ENCODE results near the gene RAD51B.

The RAD51B gene

DNA sequence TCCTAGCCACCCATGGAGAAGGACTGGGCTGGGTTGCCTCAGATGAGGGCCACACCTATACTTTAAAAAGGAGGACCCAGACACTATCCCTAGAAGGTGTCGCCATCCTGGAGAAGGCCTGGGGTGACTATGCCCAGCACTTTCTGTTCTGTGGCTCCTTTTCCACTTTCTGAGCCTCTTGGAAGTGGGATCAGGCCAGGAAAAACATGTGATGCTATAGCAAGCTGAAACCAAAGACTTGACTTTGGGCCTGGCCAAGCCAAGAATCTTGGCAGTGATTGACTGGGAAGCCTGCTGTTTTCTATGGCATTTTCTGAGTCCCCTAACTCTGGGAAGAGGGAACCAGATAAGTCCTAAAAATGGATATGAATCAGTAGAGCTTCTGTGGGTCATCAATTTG, 641.0 kb downstream of the RAD51B start:
- no peak for DNase-seq

GRCh38 chr14:68461086-68461485, 641.5 kb downstream of the RAD51B start:
- DNase-seq, result no peak

GRCh38 chr14:68462683-68463082, 643.1 kb downstream of the RAD51B start:
- DNase-seq, result no peak

GRCh38 chr14:68463299-68463698, 643.7 kb downstream of the RAD51B start:
- no peak for DNase-seq

- DNase-seq, result no peak
These were observed 644.3 kb downstream of the RAD51B start for GRCh38 chr14:68463705-68464374.

DNA sequence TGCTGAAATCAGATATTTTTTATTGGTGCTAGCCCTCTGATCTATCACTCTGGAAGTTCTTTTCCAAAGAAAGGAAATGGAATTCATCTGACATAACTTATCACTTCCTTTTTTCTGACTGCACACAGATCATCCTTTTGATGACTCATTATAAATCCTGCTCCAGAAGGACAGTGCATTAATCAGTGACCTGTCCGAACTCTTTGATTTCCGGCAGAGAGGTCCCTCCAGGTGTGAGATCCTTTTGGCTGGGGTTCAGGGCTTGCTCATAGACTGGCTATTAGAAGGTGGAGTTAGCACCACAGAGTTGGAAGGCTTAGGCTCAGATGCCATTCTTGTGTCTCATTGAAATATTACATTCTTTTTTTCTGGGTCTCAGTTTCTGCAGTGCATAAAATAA, 645.1 kb downstream of the RAD51B start:
- peak; percentile 13 for DNase-seq

DNA sequence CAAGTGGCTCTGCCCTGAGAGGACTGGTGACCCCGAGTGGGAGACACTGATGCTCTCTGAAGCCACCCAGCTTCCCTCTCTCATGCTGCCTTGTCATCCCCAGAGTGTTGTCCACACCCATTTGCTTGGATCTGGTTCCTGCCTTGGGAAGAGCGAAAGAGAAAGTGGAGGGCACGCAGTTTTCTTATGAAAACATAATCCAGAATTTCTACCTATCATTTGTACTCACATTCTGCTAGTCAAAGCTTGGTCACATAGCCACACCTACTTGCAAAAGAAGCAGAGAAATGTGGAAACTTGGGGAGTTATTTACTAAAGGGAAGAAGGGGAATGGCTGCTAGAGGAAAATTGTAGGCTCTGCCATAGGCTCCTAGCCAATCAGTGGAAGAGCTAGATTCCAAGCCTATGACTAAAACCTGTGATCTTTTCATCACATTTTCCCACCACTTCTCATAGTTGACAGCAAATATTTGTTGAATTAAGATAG, 647.0 kb downstream of the RAD51B start:
- no peak for DNase-seq

DNA sequence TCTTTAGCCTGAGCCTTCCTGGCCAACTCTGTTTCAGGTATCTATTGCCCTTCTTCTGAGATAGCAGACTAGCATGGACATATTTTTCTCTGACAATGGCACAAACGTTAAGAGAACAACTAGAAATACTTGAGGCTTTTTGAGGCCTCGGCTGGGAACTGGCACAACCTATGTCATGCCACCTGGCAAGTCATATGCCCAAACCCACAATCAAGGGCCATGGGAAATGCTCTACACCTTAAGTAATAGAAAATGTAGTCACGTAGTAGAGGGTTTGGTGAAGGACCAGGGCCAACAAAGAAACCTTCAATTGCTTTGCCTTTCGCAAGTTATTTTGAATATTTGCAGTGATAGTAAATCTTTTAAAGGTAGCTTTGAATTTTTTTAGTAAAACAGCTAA, 647.8 kb downstream of the RAD51B start:
- DNase-seq, result no peak

DNA sequence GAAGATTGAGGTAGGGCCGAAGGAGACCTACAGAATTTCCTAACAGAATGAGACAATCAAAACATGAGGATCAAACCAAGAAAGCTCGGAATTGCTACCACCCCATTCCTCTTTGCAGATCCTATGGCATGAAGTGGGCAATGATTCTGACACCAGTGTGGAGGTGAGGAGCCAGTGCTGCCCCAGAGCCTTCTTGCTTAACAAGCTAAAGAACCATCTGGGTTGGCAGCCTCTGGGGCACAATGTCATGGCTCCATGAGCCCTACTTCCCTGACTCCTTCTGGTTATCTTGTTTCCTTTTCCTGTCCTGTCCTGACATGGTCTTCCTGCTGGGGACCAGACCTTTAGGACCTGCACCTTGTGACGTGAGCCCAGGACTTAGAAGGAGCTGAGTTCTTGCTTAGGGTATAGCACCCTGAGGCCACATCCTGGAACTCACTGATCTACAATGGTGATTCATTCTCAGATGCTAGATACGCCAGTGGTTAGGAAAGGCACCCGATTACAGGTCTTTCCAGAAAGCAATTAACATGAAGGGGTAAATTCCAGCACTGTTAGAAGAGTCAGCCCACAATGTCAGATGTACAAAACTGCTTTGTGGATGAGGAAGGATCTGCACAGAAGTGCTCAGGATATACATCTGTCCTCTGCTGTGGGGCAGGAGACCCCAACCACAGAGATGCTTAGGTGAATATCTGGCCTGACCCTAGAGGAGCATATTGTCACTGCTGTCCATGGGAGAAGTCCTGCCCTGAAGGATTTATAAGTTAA, 649.0 kb downstream of the RAD51B start:
- DNase-seq, result no peak

DNA sequence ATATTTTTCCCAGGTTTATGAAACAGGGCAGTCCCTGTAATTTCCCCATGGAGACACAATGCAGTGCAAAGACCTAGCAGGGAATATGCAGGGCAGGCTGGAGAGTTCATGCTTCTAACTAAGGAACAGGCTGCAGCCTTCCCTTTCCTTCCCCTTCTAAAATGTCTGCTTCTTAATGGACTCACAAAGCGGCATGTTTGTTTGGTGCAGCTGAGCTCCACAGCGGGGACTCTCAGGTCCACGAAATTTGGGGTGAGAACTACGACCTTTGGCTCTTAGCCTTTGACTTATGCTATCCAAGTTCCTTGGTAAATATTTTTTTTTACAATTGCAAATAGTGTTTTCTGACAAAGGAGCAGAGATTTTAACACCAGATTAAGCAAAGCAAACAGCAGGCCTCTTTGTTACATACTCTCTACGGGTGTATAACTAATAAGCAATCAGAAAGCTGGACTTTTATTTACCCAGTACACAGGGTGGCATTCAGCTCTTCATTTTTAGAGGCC, 649.7 kb downstream of the RAD51B start:
- DNase-seq, result no peak

DNA sequence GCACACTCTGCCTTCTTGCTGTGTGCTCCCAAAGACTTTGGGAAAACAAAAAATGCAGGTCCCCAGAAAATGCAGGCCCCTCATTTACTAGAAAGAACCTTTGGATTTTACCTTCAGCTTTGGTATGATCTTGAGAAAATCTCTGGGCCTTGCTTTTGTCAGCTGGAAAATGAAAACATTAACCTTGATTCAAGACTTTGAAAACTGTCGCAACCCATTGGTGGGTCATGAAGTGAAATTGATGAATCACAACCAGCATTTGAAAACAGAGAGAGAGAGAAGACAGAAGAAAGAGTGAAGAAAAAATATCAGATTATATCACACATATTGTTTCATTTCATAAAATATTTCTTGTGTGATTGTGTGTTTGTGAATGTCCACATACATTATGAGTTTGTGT, 650.8 kb downstream of the RAD51B start:
- DNase-seq, result no peak

GRCh38 chr14:68471029-68471963, 651.7 kb downstream of the RAD51B start:
- DNase-seq, result peak; percentile 75

DNA sequence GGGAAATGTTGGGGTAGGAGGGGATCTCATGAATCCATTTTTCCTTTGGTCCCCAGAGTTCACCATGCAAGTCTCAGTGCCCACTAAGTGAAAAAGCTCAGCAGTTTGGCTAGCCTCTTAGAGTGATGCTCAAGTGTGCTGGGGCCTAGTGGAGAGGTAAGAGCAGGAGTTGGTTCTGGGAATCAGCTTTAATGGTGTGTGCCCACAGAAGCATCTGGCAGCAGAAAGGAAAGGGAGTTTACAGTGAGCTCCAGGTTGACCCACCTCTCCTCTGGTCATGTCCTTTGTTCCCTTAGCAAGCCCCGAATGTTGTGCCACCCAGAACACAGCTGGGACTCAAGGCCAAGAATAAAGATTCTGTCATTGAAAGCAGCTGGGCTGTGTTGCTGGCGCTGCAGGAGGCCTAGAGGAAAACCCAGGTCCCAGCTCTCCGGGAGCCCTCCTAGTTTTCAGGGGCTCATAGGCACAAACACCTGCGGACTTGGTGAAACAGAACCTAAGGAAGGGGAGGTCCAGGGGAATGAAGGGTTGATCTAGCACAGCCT, 652.5 kb downstream of the RAD51B start:
- DNase-seq, result no peak

- no peak for DNase-seq
These were observed 653.5 kb downstream of the RAD51B start for GRCh38 chr14:68473069-68473468.

DNA sequence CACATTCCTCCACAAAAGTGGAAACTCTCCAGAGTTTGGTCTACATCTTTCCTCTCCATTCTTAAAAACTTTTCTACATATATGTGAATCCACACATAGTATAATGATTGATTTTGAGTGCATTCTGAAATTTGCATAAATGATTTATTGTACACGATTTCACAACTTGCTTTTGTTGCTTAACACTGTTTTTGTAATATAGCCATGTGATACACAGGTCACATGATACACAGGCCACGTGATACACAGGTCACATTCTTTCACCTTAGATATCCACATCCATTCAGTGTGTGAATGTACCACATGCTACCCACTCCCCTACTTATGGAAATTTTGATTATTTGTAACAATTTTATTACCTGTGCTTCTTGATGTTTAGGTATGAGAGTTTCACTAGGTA, 654.2 kb downstream of the RAD51B start:
- peak; percentile 45 for DNase-seq

- DNase-seq, result no peak
These were observed 655.2 kb downstream of the RAD51B start for GRCh38 chr14:68474741-68475140.

DNA sequence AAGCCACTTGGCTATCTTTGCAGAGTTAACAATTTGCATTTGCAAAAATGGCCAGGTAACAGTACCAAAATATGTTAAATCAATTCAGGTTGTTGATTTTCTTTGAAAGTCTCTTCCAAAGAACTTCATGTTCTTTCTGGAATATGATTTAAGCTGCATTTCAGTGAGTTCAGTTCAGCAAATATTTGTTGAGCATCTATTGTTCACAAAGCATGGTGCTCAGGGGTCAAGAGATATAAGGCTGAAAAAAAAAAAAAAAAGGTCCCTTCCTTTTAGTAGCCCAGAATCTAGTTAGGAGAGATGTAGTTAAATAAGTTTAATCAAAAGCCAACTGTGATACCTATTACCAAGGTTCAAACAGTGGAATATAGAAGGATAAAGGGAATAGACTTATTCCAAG, 656.2 kb downstream of the RAD51B start:
- DNase-seq, result no peak

DNA sequence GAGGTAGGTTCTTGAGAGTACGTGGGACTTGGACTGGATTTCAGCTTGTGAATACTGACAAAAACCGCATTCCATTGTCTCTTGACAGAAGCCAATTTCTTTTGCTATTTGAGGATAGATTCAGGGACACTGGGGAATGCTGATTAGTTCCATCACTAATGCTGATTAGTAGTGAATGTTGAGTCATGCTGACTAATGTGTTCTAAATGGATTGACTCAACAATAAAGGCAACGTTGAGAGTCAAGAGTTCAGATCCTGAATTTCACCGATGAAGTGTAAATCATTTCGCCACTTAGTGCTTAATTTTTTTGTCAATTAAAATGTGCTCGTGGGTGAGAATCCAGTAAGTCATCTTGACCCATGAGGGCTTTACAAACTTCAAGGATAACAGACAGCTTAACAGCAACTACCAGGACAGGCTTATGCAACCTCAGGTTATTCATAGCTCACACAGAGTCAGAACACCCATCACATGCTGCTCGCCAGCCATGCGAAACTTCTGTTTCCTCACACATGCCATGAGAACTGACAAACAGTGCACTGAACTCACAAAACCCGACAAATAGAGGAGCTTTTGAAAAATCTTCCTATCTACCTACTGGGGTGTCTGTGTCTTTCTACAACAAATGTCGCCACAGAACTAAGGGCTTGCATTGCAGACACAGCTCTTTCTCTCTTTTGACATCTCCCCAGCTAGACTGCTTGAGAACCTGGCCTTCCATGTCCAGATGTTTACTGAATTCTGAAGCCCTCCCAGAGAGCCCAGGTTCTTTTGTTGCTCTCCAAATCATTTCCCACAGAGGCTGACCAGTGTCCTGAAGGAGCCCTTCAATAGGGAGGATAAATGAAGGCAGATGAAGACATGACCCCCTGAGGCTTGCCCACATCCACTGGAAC, 656.9 kb downstream of the RAD51B start:
- peak; percentile 94 for DNase-seq

DNA sequence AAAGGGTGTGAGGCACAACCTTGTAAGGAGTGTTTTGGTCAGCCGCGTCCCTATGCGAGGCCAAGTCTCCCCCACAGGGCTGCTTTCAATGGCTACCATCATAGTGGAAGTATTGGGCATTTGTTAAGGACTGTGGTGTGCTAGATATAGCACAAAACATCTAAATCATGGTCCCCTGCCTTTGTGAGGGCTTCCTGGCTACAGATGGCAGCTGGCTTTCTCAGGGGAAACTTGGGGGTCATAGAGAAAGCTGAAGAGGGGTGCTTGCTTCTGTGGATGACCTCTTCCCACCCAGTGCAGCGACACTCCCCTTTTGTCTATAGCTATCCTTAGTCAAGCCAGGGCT, 657.5 kb downstream of the RAD51B start:
- no peak for DNase-seq

- no peak for DNase-seq
These were observed 658.0 kb downstream of the RAD51B start for GRCh38 chr14:68477461-68478085.

DNA sequence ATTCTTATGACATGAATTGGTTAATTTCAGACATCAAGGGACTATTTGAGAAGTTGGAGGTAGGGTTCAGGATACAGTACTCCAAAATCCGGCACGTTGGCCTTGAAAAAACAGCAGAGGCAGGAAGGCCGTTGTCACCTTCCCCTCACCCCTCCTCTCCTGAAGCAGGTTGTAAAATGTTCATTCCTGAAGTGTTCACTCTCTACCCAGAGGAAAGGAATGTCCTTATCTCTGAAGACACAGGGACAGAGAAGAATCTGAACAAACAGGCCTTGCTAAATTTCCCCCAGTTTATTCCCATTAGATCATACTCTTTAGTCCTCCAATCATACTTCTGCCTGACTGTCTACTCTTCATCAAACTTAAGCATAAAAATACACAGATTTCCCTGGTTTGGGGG, 659.7 kb downstream of the RAD51B start:
- no peak for DNase-seq

All from MV-4-11 (cell line).